GM19455 (cell line): Measurements from ENCODE around the gene FAM32A.
A peak's percentile ranks its signal among the peaks of the same experiment; 100 is the strongest.

Experiments
- ATAC-seq: cut with Tn5 transposase; IDR thresholded peaks from one replicate; pipeline ENCODE4 v1.9.1; 2021; ENCODE audit not compliant: unreplicated experiment

The FAM32A gene

DNA sequence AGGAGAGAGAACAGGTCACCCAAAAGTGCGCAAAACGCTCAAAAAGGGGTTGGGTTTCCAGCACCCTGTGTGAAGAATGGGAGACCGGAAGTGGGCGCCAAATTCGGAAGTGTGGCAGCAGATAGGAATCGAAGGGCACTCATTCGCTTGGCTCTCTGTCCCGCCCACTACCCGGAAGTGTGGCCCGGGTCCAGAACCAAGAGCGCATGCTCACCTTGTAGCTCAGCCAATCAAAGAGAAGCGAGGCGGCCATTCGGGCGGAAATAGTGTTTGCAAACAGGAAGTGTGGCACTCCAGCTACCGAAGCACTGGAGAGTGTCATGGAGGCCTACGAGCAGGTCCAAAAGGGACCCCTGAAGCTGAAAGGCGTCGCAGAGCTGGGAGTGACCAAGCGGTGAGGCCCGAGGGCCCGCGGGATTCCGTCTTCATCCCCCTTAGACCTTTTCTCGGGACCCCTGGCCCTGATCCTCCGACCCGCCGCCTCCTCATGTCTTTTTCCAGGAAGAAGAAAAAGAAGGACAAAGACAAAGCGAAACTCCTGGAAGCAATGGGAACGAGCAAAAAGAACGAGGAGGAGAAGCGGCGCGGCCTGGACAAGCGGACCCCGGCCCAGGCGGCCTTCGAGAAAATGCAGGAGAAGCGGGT lies at the start of gene FAM32A:
Gene FAM32A, plus strand, starts transcription at position 288 of the 645 bp plus-strand sequence. Its CDS starts 33 bp downstream, at position 321.
- peak; percentile 79 for ATAC-seq

DNA sequence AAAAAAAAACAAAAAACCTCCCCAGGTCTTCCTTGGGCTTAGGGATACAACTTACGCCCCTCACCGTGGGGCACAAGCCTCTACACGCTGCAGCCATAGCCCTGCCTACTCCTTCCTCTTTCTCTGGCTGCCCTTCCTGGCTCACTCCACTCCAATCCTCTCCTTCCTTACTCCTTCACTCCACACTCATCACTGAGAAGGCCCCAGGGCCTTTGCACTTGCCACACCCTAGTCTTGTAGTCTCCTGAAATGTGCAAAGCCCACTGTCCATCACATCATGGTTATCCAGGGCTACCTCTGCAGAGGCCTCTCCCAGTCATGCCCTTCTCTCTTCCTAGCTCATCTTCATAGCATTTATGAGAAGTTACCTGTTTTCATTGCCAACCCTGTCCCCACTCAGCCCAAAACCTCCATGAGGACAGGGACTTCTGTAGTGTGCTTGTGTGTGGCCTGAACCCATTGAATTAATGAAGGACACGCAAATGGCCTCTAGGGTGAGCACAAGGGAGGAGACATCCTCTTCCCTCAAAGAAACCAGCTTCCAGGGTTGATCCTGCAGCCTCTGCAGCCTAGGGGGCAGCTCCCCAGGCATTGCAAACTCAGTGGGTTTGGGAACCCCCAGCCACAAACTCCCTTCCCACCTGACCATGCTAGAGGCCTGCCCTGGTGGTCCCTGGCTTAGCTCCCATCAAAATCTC lies 49.6 kb upstream of the FAM32A start:
- no peak for ATAC-seq

GRCh38 chr19:16136185-16136999 lies 48.8 kb upstream of the FAM32A start:
- no peak for ATAC-seq

DNA sequence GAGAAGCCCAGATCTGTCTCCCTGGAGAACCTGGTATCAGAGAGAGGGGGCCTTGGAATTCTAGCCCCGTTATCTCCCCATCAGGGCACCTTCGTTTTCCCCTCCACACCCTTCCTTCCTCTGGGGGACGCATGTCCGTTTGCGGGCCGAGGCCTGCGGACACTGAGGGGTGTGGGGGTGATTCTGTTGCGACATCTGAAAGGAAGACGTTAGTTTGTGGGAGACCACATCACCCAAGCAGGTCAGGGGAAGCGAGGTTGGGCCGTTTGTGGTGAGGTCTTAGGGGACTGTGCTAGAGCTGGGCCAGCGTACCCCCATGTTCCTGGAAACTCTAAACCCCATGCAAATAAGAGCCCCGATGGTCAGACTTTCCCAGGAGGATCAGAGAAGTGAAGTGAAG lies 45.5 kb upstream of the FAM32A start:
- ATAC-seq, result no peak

GRCh38 chr19:16141043-16141442 lies 44.2 kb upstream of the FAM32A start:
- ATAC-seq, result no peak

DNA sequence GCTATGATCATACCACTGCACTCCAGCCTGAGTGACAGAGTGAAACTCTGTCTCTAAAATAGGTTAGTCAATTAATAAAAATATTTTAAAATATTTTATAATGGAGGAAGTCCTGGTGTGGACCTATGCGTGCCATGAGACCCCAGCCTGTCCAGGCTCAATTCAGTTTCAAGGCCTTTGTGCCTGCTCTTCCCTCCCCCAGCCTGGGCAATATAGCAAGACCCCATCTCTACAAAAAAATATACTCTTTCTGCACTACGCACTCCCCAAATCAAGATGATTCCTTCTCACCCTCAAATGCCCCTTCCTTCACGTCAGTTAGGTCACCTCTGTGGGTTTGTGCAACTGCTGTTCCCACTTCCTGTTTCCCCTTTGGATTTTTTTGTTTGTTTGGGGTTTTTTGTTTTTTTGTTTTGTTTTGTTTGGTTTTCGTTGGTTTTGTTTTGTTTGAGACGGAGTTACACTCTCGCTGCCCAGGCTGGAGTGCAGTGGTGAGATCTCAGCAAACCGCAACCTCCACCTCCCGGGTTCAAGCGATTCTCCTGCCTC lies 43.1 kb upstream of the FAM32A start:
- ATAC-seq, result no peak

DNA sequence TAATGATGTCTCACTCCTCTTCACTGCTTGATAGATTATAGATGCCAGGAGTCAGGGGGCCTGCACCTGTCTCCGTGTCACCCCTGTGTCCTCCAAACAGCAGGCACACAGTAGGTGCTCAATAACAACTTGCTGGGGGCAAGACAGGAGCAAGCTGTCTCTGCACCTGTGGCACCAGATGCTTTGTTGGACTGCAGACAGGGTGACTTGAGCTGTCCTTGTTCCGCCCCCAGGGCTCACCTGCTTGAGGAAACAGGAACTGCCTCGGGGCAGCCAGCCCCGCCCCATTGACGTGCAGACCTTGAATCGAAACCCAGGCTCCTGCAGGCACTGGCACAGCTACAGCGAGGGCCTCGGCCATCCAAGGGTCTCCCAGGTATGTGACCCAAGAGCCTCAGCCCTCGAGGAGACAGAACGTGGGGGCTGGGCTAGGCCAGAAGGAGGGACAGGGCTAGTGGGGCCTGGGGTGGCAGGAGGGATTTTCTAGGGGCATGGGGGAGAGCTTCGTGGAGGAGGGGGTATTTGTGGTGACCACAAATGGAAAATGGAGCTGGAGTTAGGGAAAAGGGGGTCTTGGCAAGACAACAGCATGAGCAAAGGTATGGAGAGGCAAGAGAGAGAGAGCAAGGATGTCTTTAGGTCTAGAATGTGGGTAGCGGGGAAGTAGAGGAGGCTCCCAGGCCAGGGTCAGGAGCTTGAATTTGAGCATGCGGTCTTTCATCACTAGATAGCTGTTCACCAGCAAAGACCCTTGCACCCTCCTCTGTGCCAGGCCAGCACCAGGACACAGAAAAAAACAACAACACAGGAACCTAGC lies 41.6 kb upstream of the FAM32A start, which contains the start of gene HSH2D:
Gene HSH2D, plus strand, starts transcription at position 287 of the 817 bp plus-strand sequence. CDS start 5,066 bp downstream, outside the sequence.
- peak; percentile 51 for ATAC-seq

DNA sequence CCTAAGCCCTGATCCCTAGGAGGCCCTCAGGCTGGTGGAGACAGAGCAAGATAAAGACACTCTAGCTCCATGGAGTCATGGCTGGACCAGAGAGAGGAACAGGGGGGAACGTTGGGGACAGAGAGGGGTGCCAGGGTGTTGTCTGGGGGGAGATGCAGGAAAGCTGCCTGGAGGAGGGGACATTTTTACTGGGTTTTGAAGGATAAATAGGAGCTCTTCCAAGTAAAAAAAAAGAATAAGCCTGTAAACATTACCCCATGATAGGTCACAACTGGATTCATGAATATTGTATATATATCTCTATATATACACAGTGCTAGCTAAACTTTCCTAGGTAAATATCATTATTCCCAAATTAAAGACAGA lies 41.0 kb upstream of the FAM32A start:
- ATAC-seq, result no peak

- no peak for ATAC-seq
These were observed 39.1 kb upstream of the FAM32A start for GRCh38 chr19:16146112-16146511.

DNA sequence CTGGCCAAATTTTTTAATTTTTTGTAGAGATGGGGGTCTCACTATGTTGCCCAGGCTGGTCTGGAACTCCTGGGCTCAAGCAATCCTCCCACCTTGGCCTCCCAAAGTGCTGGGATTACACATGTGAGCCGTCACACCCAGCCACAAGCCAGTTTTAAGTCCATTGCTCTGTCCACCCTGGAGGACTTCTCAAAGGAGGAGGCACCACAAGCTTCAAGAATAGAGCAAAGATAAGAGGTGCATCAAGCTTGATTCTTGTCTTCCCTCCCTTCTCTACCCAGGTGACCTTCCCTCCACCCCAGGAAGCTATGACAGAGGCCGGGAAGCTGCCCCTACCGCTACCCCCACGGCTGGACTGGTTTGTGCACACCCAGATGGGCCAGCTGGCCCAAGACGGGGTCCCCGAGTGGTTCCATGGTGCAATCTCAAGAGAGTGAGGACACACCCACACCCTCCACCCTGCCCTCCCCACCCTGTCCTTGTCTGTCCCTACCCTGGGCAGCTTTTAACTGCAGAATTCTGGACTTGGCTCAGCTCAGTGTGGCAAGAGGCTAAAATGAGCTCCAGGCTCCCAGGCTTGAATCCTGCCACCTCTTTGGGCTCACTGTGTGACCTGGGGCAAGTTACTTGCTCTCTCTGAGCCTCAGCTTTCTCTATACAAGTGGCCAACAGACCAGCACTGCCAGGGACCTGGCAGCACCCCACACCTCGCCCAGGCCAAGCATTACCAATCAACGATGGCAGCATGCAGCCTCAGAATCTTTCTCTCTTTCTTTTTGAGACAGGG lies 36.6 kb upstream of the FAM32A start:
- no peak for ATAC-seq

DNA sequence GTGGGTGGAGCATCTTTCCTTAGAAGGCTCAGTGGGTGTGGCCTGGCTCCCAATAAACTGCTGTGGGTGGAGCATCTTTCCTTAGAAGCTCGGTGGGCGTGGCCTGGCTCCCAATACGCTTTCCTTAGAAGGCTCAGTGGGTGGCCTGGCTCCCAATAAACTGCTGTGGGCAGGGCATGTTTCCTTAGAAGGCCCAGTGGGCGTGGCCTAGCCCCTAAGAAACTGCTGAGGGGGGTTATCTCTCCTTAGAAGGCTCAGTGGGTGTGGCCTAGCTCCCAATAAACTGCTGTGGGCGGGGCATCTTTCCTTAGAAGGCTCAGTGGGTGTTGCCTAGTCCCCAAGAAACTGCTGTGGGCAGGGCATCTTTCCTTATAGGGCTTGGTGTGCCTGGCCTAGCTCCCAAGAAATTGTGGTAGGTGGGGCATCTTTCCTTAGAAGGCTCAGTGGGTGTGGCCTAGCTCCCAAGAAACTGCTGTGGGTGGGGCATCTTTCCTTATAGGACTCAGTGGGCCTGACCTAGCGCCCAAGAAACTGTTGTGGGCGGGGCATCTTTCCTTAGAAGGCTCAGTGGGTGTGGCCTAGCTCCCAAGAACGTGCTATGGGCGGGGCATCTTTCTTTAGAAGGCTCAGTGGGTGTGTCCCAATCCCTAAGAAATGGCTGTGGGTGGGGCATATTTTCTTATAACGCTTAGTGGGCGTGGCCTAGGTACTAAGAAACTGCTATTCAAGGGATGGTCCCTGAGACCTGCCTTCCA lies 31.5 kb upstream of the FAM32A start:
- ATAC-seq, result no peak

- ATAC-seq, result no peak
These were observed 30.7 kb upstream of the FAM32A start for GRCh38 chr19:16154557-16154956.

DNA sequence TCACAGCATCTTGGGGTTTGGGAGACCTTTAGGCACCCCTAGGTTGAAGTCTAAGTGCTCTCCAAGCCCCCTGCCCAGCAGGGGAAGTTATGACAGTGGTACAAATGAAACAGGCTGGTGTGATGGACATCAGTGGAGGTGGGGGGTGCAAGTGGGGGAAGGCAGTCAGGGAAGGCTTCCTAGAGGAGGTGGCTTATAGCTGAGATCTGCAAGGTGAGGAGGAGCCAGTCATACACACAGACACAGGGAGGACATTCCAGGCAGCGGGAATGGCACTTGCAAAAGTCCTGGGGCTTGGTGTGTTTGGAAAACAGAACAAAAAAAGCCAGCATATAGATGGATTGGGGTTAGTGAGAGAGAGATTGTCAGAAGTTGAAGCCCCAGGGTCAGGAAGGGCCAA lies 30.1 kb upstream of the FAM32A start:
- ATAC-seq, result no peak

- ATAC-seq, result no peak
These were observed 28.3 kb upstream of the FAM32A start for GRCh38 chr19:16156904-16157303.

GRCh38 chr19:16157601-16158000 lies 27.6 kb upstream of the FAM32A start:
- ATAC-seq, result no peak

- no peak for ATAC-seq
These were observed 25.6 kb upstream of the FAM32A start for GRCh38 chr19:16159655-16160054.

GRCh38 chr19:16160445-16160942 lies 24.7 kb upstream of the FAM32A start:
- ATAC-seq, result no peak

- no peak for ATAC-seq
These were observed 24.2 kb upstream of the FAM32A start for GRCh38 chr19:16160943-16161560.

DNA sequence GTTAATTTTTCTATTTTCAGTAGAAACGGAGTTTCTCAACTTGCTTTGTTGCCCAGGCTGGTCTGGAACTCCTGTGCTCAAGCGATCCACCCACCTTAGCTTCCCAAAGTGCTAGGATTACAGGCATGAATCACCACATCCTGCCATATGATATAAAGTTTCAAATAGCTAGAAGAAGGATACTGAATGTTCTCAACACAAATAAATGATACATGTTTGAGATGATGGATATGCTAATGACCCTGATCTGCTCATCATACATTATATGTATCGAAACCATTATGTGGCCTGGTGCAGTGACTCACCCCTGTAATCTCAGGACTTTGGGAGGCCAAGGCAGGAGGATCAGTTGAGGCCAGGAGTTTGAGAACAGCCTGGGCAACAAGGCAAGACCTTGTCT lies 23.4 kb upstream of the FAM32A start:
- ATAC-seq, result no peak
